Measurements from ENCODE around the gene HCFC2. TPM values are rescaled to one million over a fixed set of nuclear protein-coding genes. Genes with fewer than 3 reads are reported as not detected.
"Not testable (repeated sequence)": the region's sequence is repeated elsewhere in the genome, so short reads cannot be mapped to it uniquely, and the experiment has no call there.

HCFC2 gene
- polyA plus RNA-seq, 1 donor (not counting 4 experiments of a cell fraction or from before 2014, with no cell fraction given), result 8.3 TPM

GRCh38 chr12:104026841-104027599, 37.3 kb upstream of the HCFC2 start:
- no peak overlapping the region for H3K4me2 ChIP-seq (ENCODE audit: control insufficient read depth, extremely low read depth, insufficient read depth, low read depth, low read length)
- DNase-seq (ENCODE audit: low read depth, low spot score), result no peak
- H3K27ac ChIP-seq (ENCODE audit: control insufficient read depth, insufficient read depth, low read length), result no peak overlapping the region
- no peak overlapping the region for H3K4me3 ChIP-seq (ENCODE audit: control insufficient read depth in 2 of 3, extremely low read depth in 1 of 3, insufficient read depth in 2 of 3, low read depth in 1 of 3, low read length in 3 of 3)
- dilution Hi-C loops (cut with MboI; ENCODE audit: extremely low pct_ligation_motif_present, low sequenced_read_pairs), result no loop called here
- no peak overlapping the region for H2AFZ ChIP-seq (ENCODE audit: control insufficient read depth, low read length)
- H3K9ac ChIP-seq (ENCODE audit: control insufficient read depth, extremely low read depth, insufficient read depth, low read length), result no peak overlapping the region
- no peaks in the 10 kb centered on the region for H3K9me3 ChIP-seq (ENCODE audit: control insufficient read depth, low read depth, low read length)
- no peaks in the 10 kb centered on the region for H3K4me1 ChIP-seq (ENCODE audit: control insufficient read depth, extremely low read depth, insufficient read depth, low read length)
- peaks cover 2% of the 10 kb centered on the region for H3K27me3 ChIP-seq (ENCODE audit: control insufficient read depth, extremely low read depth, insufficient read depth, low read length)
- no peaks in the 10 kb centered on the region for H4K20me1 ChIP-seq (ENCODE audit: control insufficient read depth, extremely low read depth, insufficient read depth, low read length)
- H3K9me1 ChIP-seq (ENCODE audit: control insufficient read depth, extremely low read depth, insufficient read depth, low read length), result no peaks in the 10 kb centered on the region
- no peaks in the 10 kb centered on the region for H3K79me2 ChIP-seq (ENCODE audit: control insufficient read depth, insufficient read depth, low read length)
- no peak for FAIRE-seq
- no peaks in the 10 kb centered on the region for H3K36me3 ChIP-seq (ENCODE audit: control insufficient read depth in 2 of 2, extremely low read depth in 1 of 2, insufficient read depth in 2 of 2, low read length in 2 of 2)
- TF ChIP-seq EZH2 (IDR thresholded peaks at IDR 0.05; ENCODE audit: low read length) (no peak), CTCF (optimal IDR thresholded peaks at IDR 0.05 in 1 of 3, IDR thresholded peaks at IDR 0.05 in 1 of 3, conservative IDR thresholded peaks at IDR 0.05 in 1 of 3; ENCODE audit: extremely low read depth in 1 of 3, insufficient read depth in 2 of 3, low read length in 3 of 3) (no peak)

- H3K79me2 ChIP-seq (ENCODE audit: control insufficient read depth, insufficient read depth, low read length); H4K20me1 ChIP-seq (ENCODE audit: control insufficient read depth, extremely low read depth, insufficient read depth, low read length); H3K4me2 ChIP-seq (ENCODE audit: control insufficient read depth, extremely low read depth, insufficient read depth, low read depth, low read length); H3K9me1 ChIP-seq (ENCODE audit: control insufficient read depth, extremely low read depth, insufficient read depth, low read length); DNase-seq (ENCODE audit: low read depth, low spot score); H3K9ac ChIP-seq (ENCODE audit: control insufficient read depth, extremely low read depth, insufficient read depth, low read length); H3K27me3 ChIP-seq (ENCODE audit: control insufficient read depth, extremely low read depth, insufficient read depth, low read length); H3K4me3 ChIP-seq (ENCODE audit: control insufficient read depth in 2 of 3, extremely low read depth in 1 of 3, insufficient read depth in 2 of 3, low read depth in 1 of 3, low read length in 3 of 3); H3K4me1 ChIP-seq (ENCODE audit: control insufficient read depth, extremely low read depth, insufficient read depth, low read length); H2AFZ ChIP-seq (ENCODE audit: control insufficient read depth, low read length); H3K9me3 ChIP-seq (ENCODE audit: control insufficient read depth, low read depth, low read length); FAIRE-seq; H3K27ac ChIP-seq (ENCODE audit: control insufficient read depth, insufficient read depth, low read length); H3K36me3 ChIP-seq (ENCODE audit: control insufficient read depth in 2 of 2, extremely low read depth in 1 of 2, insufficient read depth in 2 of 2, low read length in 2 of 2); dilution Hi-C loops (cut with MboI; ENCODE audit: extremely low pct_ligation_motif_present, low sequenced_read_pairs): not testable (repeated sequence)
These were observed 33.7 kb upstream of the HCFC2 start for GRCh38 chr12:104030596-104030995.

- FAIRE-seq; H3K4me3 ChIP-seq (ENCODE audit: control insufficient read depth in 2 of 3, extremely low read depth in 1 of 3, insufficient read depth in 2 of 3, low read depth in 1 of 3, low read length in 3 of 3); H3K9me3 ChIP-seq (ENCODE audit: control insufficient read depth, low read depth, low read length); H3K36me3 ChIP-seq (ENCODE audit: control insufficient read depth in 2 of 2, extremely low read depth in 1 of 2, insufficient read depth in 2 of 2, low read length in 2 of 2); H3K27ac ChIP-seq (ENCODE audit: control insufficient read depth, insufficient read depth, low read length); dilution Hi-C loops (cut with MboI; ENCODE audit: extremely low pct_ligation_motif_present, low sequenced_read_pairs); H3K9ac ChIP-seq (ENCODE audit: control insufficient read depth, extremely low read depth, insufficient read depth, low read length); H3K27me3 ChIP-seq (ENCODE audit: control insufficient read depth, extremely low read depth, insufficient read depth, low read length); DNase-seq (ENCODE audit: low read depth, low spot score); H3K4me1 ChIP-seq (ENCODE audit: control insufficient read depth, extremely low read depth, insufficient read depth, low read length); H3K9me1 ChIP-seq (ENCODE audit: control insufficient read depth, extremely low read depth, insufficient read depth, low read length); H2AFZ ChIP-seq (ENCODE audit: control insufficient read depth, low read length); H3K79me2 ChIP-seq (ENCODE audit: control insufficient read depth, insufficient read depth, low read length); H3K4me2 ChIP-seq (ENCODE audit: control insufficient read depth, extremely low read depth, insufficient read depth, low read depth, low read length); H4K20me1 ChIP-seq (ENCODE audit: control insufficient read depth, extremely low read depth, insufficient read depth, low read length): not testable (repeated sequence)
These were observed 28.2 kb upstream of the HCFC2 start for GRCh38 chr12:104036143-104036542.

- H3K27ac ChIP-seq (ENCODE audit: control insufficient read depth, insufficient read depth, low read length); H3K79me2 ChIP-seq (ENCODE audit: control insufficient read depth, insufficient read depth, low read length); H3K36me3 ChIP-seq (ENCODE audit: control insufficient read depth in 2 of 2, extremely low read depth in 1 of 2, insufficient read depth in 2 of 2, low read length in 2 of 2); H3K27me3 ChIP-seq (ENCODE audit: control insufficient read depth, extremely low read depth, insufficient read depth, low read length); H3K9me3 ChIP-seq (ENCODE audit: control insufficient read depth, low read depth, low read length); H3K4me2 ChIP-seq (ENCODE audit: control insufficient read depth, extremely low read depth, insufficient read depth, low read depth, low read length); FAIRE-seq; H3K9ac ChIP-seq (ENCODE audit: control insufficient read depth, extremely low read depth, insufficient read depth, low read length); H3K4me1 ChIP-seq (ENCODE audit: control insufficient read depth, extremely low read depth, insufficient read depth, low read length); H2AFZ ChIP-seq (ENCODE audit: control insufficient read depth, low read length); H4K20me1 ChIP-seq (ENCODE audit: control insufficient read depth, extremely low read depth, insufficient read depth, low read length); dilution Hi-C loops (cut with MboI; ENCODE audit: extremely low pct_ligation_motif_present, low sequenced_read_pairs); DNase-seq (ENCODE audit: low read depth, low spot score); H3K9me1 ChIP-seq (ENCODE audit: control insufficient read depth, extremely low read depth, insufficient read depth, low read length); H3K4me3 ChIP-seq (ENCODE audit: control insufficient read depth in 2 of 3, extremely low read depth in 1 of 3, insufficient read depth in 2 of 3, low read depth in 1 of 3, low read length in 3 of 3): not testable (repeated sequence)
These were observed 24.6 kb upstream of the HCFC2 start for GRCh38 chr12:104039769-104040168.

Data from keratinocyte (primary cell).